ENCODE results near the gene IFIT2.

- TF ChIP-seq CTCF (IDR thresholded peaks at IDR 0.05): no peak
- no peak for TF ChIP-seq POLR2AphosphoS5 (IDR thresholded peaks at IDR 0.05)
- TF ChIP-seq POLR2A (IDR thresholded peaks at IDR 0.05): no peak
These were observed 6.2 kb upstream of the IFIT2 start for GRCh38 chr10:89295597-89295996.

All from breast epithelium (tissue), 3 donors.